GM12878 (cell line): ENCODE results near the gene HEXB. TPM values are rescaled to one million over a fixed set of nuclear protein-coding genes. Genes with fewer than 3 reads are reported as not detected.

Experiments
- ATAC-seq: fragments of 200-7000 bp; cut with Tn5 transposase; 3 replicates; pipeline ENCODE4 v1.9.1; 2020; ENCODE audit warnings: mild to moderate bottlenecking, moderate library complexity
- BruUV-seq: library from RNA; stranded (reverse); fragments of 400-500 nt; replicated peaks from 2 replicates; lab custom pipeline; 2021; lab: Mats Ljungman, UMichigan
- CTCF ChIA-PET: fragments of 300-600 bp; sonication (Branson Sonifier 250); formaldehyde crosslinking; extraction: SDS; loops from one replicate; lab custom pipeline; 2021; ENCODE audit warnings: inconsistent platforms; lab: Yijun Ruan, JAX
- POLR2A ChIA-PET: fragments of 350-600 bp; formaldehyde crosslinking; extraction: SDS; loops from one replicate; lab custom pipeline; 2021; ENCODE audit warnings: inconsistent platforms; lab: Charles Lee
- RAD21 ChIA-PET: fragments of 300-600 bp; sonication (Branson Sonifier 250); formaldehyde crosslinking; loops from one replicate; lab custom pipeline; 2023; ENCODE audit warnings: antibody characterized with exemption; ENCODE audit not compliant: unreplicated experiment; lab: Charles Lee
- SMC1A ChIA-PET: fragments of 300-600 bp; sonication (Branson Sonifier 250); formaldehyde crosslinking; loops from one replicate; lab custom pipeline; 2023; ENCODE audit not compliant: unreplicated experiment, uncharacterized antibody; lab: Charles Lee
- DNase-seq: peaks from one replicate; pipeline ENCODE4 v3.0.0-alpha.2; 2011; ENCODE audit warnings: low read depth, low spot score
- FAIRE-seq: peaks from 3 replicates; lab custom pipeline; 2011; peaks lifted over from hg19 to GRCh38; lab: Jason Lieb, UNC
- H2AFZ ChIP-seq: 2 replicates; pipeline ENCODE4 v1.6.0; 2011; ENCODE audit warnings: low read depth, low read length, control low read depth; ENCODE audit not compliant: control insufficient read depth
- H3K27ac ChIP-seq: 2 replicates; pipeline ENCODE4 v1.5.1; 2011; ENCODE audit warnings: control low read depth; ENCODE audit not compliant: control insufficient read depth, insufficient read depth
- H3K27me3 ChIP-seq, 2 experiments: replicated peaks in 1 of 2; 2 replicates each; pipeline versions ENCODE4 v1.6.0 to v1.6.1; 2011; ENCODE audit warnings: low read length in 1 of 2; ENCODE audit not compliant: control insufficient read depth in 2 of 2, insufficient read depth in 2 of 2
- H3K36me3 ChIP-seq, 2 experiments: 2 replicates each; pipeline ENCODE4 v1.5.1; 2011; ENCODE audit warnings: low read length in 1 of 2; ENCODE audit not compliant: control insufficient read depth in 2 of 2, insufficient read depth in 2 of 2
- H3K4me1 ChIP-seq: 2 replicates; pipeline ENCODE4 v1.6.1; 2011; ENCODE audit warnings: mild to moderate bottlenecking, low read length, moderate library complexity, mixed read lengths; ENCODE audit not compliant: control insufficient read depth, insufficient read depth
- H3K4me2 ChIP-seq: 2 replicates; pipeline ENCODE4 v1.6.0; 2011; ENCODE audit warnings: control low read depth; ENCODE audit not compliant: control insufficient read depth, insufficient read depth
- H3K4me3 ChIP-seq: fragments of 200-600 bp; sonication (generic); 2 replicates; pipeline ENCODE4 v1.5.1; 2016
- H3K79me2 ChIP-seq: 2 replicates; pipeline ENCODE4 v1.6.0; 2011; ENCODE audit warnings: low read length; ENCODE audit not compliant: control insufficient read depth, insufficient read depth
- H3K9ac ChIP-seq: 2 replicates; pipeline ENCODE4 v1.8.0; 2011; ENCODE audit warnings: low read length, control low read depth, mixed read lengths; ENCODE audit not compliant: control insufficient read depth, insufficient read depth
- H3K9me3 ChIP-seq: replicated peaks from 3 replicates; pipeline ENCODE4 v1.5.1; 2011; ENCODE audit warnings: mild to moderate bottlenecking, low read length; ENCODE audit not compliant: control insufficient read depth, insufficient read depth
- H4K20me1 ChIP-seq: 2 replicates; pipeline ENCODE4 v1.6.0; 2011; ENCODE audit not compliant: control insufficient read depth, insufficient read depth
- GATAD2B ChIP-seq: fragments of 450-650 bp; conservative IDR thresholded peaks from 2 replicates; pipeline ENCODE4 v1.6.1; 2017; ENCODE audit warnings: low read depth, mild to moderate bottlenecking, moderate library complexity
- JUND ChIP-seq: IDR thresholded peaks from 2 replicates; pipeline ENCODE4 v1.6.1; 2012; ENCODE audit warnings: low read depth, mild to moderate bottlenecking, low read length, improper control_type of control experiment, moderate library complexity
- NFXL1 ChIP-seq: fragments of 450-650 bp; IDR thresholded peaks from 2 replicates; pipeline ENCODE4 v1.6.1; 2017; ENCODE audit warnings: antibody characterized with exemption, mild to moderate bottlenecking, borderline replicate concordance
- RAD51 ChIP-seq: fragments of 450-650 bp; IDR thresholded peaks from 2 replicates; pipeline ENCODE4 v1.6.1; 2016; ENCODE audit warnings: moderate library complexity, mild to moderate bottlenecking, inconsistent platforms
- RUNX3 ChIP-seq: IDR thresholded peaks from 2 replicates; pipeline ENCODE4 v1.6.1; 2012; ENCODE audit warnings: low read length, inconsistent platforms
- SP1 ChIP-seq: IDR thresholded peaks from one replicate; pipeline ENCODE4 v1.6.1; 2011; ENCODE audit warnings: low read depth, low read length
- TAF1 ChIP-seq: IDR thresholded peaks from 2 replicates; pipeline ENCODE4 v1.6.1; 2011; ENCODE audit warnings: mild to moderate bottlenecking, low read depth, low read length, borderline replicate concordance
- TCF3 ChIP-seq: IDR thresholded peaks from 2 replicates; pipeline ENCODE4 v1.6.1; 2012; ENCODE audit warnings: low read depth, mild to moderate bottlenecking, low read length, borderline replicate concordance; ENCODE audit not compliant: insufficient read depth
- WGBS: methylation state at CpG from one replicate; pipeline ENCODE4 v1.1.6; 2016; ENCODE audit warnings: low lambda C conversion rate; ENCODE audit not compliant: insufficient replicate concordance, insufficient coverage; ENCODE audit errors: missing lambda C conversion rate; 5-methylcytosine and 5-hydroxymethylcytosine counted together
- in situ Hi-C: fragments of 300-500 bp; cut with MboI; formaldehyde crosslinking; loops from 9 replicates; pipeline ENCODE4 v1.14.3; 2018; ENCODE audit warnings: mixed read lengths
- intact Hi-C: fragments of 100-400 bp; cut with micrococcal nuclease; formaldehyde crosslinking; loops from one replicate; pipeline ENCODE4 v1.14.2; 2022; ENCODE audit not compliant: unreplicated experiment
- polyA plus RNA-seq, 11 experiments: library from polyadenylated mRNA; depleted of rRNA in 4 of 11; unstranded in 6 of 11; stranded (reverse) in 5 of 11; fragments of >200 nt; fragmentation: Nextera tagmentation in 4 of 11; fragmentation: Illumina TruSeq in 1 of 11; extraction: Ambion mirVana in 4 of 11; extraction: Trizol in 1 of 11; gene quantifications; 1 replicate in 1 of 11; 2 replicates in 10 of 11; pipeline versions ENCODE4 v1.2.1 to v1.2.3, GENCODE V29; 2011 to 2016; ENCODE audit warnings: inconsistent platforms in 2 of 11, missing spikeins in 2 of 11, low read depth in 1 of 11
- total RNA-seq, 4 experiments: library from RNA; depleted of rRNA in 3 of 4; stranded (reverse); fragments of >200 nt in 3 of 4; fragmentation: Illumina TruSeq in 1 of 4; extraction: Trizol in 1 of 4; gene quantifications; 2 replicates each; pipeline versions ENCODE4 v1.2.1 to v1.2.3, GENCODE V29; 2013 to 2021
- TF ChIP-seq, protein P1 (sequence below): fragments of 450-650 bp; IDR thresholded peaks from 2 replicates; pipeline ENCODE4 v1.6.1; 2018; ENCODE audit warnings: borderline replicate concordance, mild to moderate bottlenecking; ENCODE audit not compliant: partially characterized antibody

HEXB gene
- total and polyA plus RNA-seq, 10 of the 15 experiments (the other 5 are each of a cell fraction or from before 2014, with no cell fraction given), result 13.5 to 76.0 (median 42.6) TPM

DNA sequence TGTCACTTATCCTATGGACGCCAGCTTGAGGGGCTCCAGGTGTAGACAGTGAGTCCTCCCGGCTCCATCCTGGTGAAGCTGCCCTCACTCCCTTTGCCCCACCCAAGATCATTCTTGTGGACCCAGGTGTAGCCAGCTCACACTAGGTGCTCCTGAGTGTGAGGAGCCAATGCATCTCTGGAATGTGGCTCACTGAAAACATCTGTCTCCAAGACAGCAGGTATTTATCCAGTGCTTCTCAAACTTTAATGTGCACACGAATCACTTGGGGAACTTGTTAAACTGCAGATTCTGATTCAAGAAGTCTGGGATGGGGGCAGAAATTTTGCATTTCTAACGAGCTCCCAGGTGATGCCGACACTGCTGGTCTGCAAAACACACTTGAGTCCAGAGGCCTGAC, 31.0 kb upstream of the HEXB start:
- H3K36me3 ChIP-seq, result no peaks in the 10 kb centered on the region
- ChIA-PET CTCF (interaction anchor here (0.6 to 1.5 kb wide), 4 partner anchors 10 to 752 kb away, joined by 3 to 4 read pairs (median 3); no protein-coding TSS in a partner anchor), RAD21 (no interaction called here)
- no peak overlapping the region for H3K27ac ChIP-seq
- no peak overlapping the region for H3K4me3 ChIP-seq
- TF ChIP-seq, protein P1, sequence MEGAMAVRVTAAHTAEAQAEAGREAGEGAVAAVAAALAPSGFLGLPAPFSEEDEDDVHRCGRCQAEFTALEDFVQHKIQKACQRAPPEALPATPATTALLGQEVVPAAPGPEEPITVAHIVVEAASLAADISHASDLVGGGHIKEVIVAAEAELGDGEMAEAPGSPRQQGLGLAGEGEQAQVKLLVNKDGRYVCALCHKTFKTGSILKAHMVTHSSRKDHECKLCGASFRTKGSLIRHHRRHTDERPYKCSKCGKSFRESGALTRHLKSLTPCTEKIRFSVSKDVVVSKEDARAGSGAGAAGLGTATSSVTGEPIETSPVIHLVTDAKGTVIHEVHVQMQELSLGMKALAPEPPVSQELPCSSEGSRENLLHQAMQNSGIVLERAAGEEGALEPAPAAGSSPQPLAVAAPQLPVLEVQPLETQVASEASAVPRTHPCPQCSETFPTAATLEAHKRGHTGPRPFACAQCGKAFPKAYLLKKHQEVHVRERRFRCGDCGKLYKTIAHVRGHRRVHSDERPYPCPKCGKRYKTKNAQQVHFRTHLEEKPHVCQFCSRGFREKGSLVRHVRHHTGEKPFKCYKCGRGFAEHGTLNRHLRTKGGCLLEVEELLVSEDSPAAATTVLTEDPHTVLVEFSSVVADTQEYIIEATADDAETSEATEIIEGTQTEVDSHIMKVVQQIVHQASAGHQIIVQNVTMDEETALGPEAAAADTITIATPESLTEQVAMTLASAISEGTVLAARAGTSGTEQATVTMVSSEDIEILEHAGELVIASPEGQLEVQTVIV, result no peak
- TF ChIP-seq RUNX3 (no peak), TAF1 (no peak), TCF3 (no peak), SP1 (no peak), GATAD2B (no peak), RAD51 (no peak), JUND (no peak), NFXL1 (no peak)
- TF ChIP-seq, all 136 proteins: peak for 0
- Histone ChIP-seq H4K20me1 (no peaks in the 10 kb centered on the region), H3K79me2 (no peaks in the 10 kb centered on the region), H3K4me1 (no peaks in the 10 kb centered on the region), H3K27me3 (no peaks in the 10 kb centered on the region; a peak in 3 of 4 replicates), H2AFZ (no peak overlapping the region), H3K4me2 (no peak overlapping the region), H3K9me3 (no peaks in the 10 kb centered on the region), H3K9ac (no peak overlapping the region)
- ATAC-seq, result no peak
- 39% methylated on average over 5 of the region's 5 CpGs for whole genome bisulfite sequencing
- BruUV-seq, result no TSS peak
- FAIRE-seq, result no peak
- intact Hi-C loops (no loop called here), in situ Hi-C loops (no loop called here)
- POLR2A ChIA-PET, result no interaction called here
- SMC1A ChIA-PET, result interaction anchor here (0.7 to 1.5 kb wide), 2 partner anchors 628 to 748 kb away, joined by 4 read pairs; no protein-coding TSS in a partner anchor
- no peak for DNase-seq
